ENCODE results near the gene PEX1.
"Not testable (repeated sequence)": the region's sequence is repeated elsewhere in the genome, so short reads cannot be mapped to it uniquely, and the experiment has no call there.

Gene PEX1

DNA sequence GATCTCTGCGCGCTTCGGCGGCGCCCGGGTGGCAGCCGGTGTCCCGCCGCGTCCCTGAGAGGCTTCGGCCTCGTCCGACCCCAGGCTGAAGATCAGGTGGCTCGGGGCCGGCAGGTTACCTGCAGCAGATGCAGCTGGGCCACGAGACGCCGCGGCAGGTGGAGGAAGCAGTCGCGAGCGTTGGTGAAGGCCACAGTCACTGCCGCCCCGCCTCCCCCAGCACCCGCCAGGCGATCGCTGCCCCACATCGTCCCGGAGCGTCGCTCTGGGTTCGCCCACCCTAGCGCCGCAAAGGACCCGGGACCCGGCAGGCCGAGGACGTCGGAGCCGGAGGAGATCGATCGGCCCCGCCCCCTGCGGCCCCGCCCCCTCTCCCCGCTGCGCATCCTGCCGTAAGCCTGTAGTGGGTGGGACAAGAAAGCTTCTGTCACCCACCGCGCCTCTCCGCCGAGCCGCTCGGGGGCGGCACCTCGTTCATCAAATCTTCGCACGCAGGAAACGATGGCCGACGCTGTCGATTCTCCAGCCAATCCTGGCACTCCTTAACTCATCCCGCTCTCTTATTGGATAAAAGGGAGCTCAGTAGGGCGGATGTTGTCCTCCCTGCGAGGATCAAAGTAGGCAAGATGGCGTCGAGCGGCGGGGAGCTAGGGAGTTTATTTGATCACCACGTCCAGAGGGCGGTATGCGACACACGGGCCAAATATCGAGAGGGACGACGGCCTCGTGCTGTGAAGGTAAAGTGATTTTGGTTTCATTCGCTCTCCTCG lies at the start of gene PEX1, which contains the start of gene RBM48:
TSS of gene PEX1 (minus strand) at position 333 of the 770 bp plus-strand sequence. CDS start at position 248, 85 bp downstream.
TSS of gene RBM48 (plus strand) at position 608 of the 770 bp plus-strand sequence. CDS start at position 627, 19 bp downstream.
- DNase-seq, result peak; percentile 99

GRCh38 chr7:92576296-92576695 lies 48.0 kb upstream of the PEX1 start:
- DNase-seq, result no peak

- no peak for DNase-seq
These were observed 40.8 kb upstream of the PEX1 start for GRCh38 chr7:92569137-92569536.

- no peak for DNase-seq
These were observed 39.1 kb upstream of the PEX1 start for GRCh38 chr7:92567460-92567859.

- DNase-seq, result no peak
These were observed 35.0 kb upstream of the PEX1 start for GRCh38 chr7:92563345-92563744.

GRCh38 chr7:92560602-92561001 lies 32.3 kb upstream of the PEX1 start:
- no peak for DNase-seq

DNA sequence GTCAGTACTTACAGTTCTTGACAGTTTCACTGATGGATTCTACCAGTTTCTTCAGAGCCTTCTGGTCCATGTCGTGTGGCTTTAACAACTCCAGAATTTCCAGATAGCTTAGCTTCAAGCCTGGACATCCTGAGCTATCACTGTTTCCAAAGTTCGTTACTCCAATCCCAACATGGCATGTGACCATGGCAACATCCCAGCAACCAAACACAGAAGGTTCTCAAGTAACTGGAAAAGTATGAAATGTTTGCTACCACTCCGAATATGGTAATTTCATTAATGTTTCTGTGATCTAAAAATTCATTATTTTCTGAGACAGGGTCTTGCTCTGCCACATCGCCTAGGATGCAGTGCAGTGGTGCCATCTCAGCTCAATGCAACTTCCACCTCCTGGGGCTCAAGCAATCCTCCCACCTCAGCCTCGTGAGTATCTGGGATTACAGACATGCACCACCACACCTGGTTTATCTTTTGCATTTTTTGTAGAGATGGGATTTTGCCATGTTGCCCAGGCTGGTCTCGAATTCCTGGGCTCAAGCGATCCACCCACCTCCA lies 29.6 kb upstream of the PEX1 start:
- no peak for DNase-seq

- no peak for DNase-seq
These were observed 28.9 kb upstream of the PEX1 start for GRCh38 chr7:92557249-92557648.

DNA sequence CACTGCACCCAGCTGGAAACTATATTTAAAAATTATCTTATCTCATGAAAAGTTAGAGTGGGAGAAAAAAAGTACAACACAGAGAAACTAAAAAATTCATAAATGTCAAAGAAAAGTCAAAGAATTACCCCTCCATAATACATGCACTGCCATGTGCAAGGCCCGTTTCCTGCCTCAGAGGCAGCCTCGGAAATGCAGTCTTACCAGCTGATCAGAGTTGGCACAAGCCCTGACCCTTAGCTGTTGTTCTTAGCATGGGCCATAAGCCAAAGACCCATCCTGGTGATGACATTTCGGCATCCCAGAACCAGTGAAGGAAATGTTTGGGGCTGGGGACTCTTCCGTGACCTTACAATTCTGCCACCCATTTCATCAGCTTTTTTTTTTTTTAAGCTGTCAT lies 21.9 kb upstream of the PEX1 start:
- no peak for DNase-seq

GRCh38 chr7:92547579-92547978 lies 19.3 kb upstream of the PEX1 start:
- peak; percentile 24 for DNase-seq

- DNase-seq, result no peak
These were observed 18.7 kb upstream of the PEX1 start for GRCh38 chr7:92546856-92547497.

- not testable (repeated sequence) for DNase-seq
These were observed 16.8 kb upstream of the PEX1 start for GRCh38 chr7:92545116-92545515.

- not testable (repeated sequence) for DNase-seq
These were observed 15.2 kb upstream of the PEX1 start for GRCh38 chr7:92543542-92543941.

DNA sequence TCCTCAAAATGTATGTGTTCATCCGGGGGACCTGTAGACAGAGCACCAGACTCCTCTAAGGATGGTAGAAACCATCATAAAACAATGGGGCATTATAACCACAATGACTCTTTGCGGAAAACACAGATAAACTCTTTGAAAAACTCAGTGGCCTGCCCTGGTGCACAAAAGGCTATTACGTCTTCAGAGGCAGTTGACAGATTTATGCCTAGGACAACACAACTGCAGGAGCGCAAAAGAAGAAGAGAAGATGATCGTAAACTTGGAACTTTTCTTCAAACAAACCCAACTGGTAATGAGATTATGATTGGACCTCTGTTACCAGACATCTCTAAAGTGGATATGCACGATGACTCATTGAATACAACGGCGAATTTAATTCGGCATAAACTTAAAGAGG lies 6.3 kb upstream of the PEX1 start:
- DNase-seq, result no peak

- no peak for DNase-seq
These were observed 591 bp upstream of the PEX1 start for GRCh38 chr7:92528958-92529264.

GRCh38 chr7:92527300-92528187 lies 776 bp downstream of the PEX1 start:
- DNase-seq, result peak; percentile 29

- no peak for DNase-seq
These were observed 5.2 kb downstream of the PEX1 start for GRCh38 chr7:92523110-92523509.

DNA sequence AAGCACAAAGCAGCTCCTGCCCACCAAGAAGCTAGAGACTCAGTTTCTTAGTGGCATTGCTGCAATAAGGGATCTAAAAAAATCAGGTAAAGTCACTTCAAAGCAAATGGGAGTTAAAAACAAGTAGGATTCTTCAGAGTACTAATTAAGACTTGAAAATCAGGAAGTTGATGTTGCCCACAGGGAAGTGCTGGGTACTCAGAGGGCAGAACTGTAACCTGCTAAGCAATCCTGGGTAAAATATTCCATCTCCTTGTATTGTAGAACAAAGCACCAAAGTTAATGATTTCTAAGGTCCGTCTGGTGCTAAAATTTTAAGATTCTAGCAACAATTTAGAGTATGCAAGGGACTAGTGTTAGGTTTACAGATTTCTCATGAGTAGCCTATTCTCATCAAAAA lies 8.3 kb downstream of the PEX1 start:
- no peak for DNase-seq

- no peak for DNase-seq
These were observed 10.7 kb downstream of the PEX1 start for GRCh38 chr7:92517631-92518030.

DNA sequence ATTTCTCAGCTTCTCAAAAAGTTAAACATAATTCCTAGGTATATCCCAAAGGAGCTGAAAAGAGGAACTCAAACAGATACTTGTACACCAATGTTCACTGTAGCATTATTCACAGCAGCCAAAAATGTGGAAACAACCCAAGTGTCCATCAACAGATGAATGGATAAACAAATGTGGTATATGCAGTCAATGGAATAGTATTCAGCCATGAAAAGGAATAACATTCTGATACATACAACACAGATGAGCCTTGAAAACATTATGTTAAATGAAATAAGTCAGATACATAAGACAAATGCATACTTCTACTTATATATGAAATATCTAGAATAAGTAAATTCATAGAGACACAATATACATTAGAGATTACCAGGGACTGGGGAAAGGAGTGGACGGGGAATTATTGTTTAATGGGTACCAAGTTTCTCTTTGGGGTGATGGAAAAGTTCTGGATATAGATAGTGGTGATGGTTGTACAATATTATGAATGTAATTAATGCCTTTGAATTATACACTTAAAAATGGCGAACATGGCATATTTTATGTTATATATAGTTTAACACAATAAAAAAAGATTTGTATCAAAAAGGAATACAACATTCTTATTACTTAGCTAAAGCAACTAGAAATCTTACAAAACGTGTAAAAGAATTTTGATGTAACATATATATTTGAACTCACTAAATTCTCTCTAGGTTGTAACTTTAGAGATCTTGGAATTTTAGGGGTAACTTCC lies 15.0 kb downstream of the PEX1 start:
- no peak for DNase-seq

- DNase-seq, result no peak
These were observed 19.4 kb downstream of the PEX1 start for GRCh38 chr7:92508946-92509345.

DNA sequence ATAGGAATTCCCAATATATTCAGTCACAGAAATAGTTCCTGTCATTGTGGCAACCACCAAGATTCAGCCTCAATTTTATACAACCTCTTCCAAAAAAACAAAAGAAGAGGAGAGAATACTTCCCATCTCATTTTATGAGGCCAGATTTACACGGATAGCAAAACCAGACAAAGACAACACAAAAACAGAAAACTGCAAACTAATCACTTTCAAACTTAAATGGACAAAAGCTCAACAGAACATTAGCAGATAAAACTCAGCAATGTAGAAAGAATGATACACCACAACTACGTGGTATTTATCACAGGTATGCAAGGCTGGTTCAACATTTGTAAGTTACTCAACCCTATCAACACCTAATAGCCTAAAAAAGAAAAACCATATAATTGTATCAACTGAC lies 22.0 kb downstream of the PEX1 start:
- no peak for DNase-seq

DNA sequence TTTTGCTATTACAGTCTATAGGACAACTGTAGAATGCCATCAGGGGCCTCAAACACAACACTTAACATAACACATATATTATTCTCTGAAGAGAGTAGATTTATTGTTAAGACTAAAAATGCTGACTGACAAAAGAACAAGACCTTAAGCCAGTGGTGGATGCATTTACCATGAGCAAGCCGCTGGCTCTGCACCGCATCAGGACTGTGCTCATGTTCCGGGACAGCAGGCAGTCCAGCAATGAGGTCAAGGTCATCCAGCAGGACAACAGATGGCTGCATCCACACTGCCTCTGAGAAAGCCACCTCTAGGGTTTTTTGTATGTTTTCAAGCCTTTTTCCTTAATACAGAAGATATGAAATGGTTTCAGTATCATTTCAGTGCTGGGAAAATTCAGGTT lies 23.8 kb downstream of the PEX1 start:
- no peak for DNase-seq

Data from midbrain (tissue), 1 donor.